Left renal cortex interstitium (tissue), 4 donors: ENCODE data around the gene SLC39A7. TPM values are rescaled to one million over a fixed set of nuclear protein-coding genes. Genes with fewer than 3 reads are reported as not detected.
"Not testable (repeated sequence)": the region's sequence is repeated elsewhere in the genome, so short reads cannot be mapped to it uniquely, and the experiment has no call there.

Source experiments
- DNase-seq, 4 donors: peaks; one replicate each; pipeline ENCODE4 v3.0.0-alpha.2; 2013; ENCODE audit warnings: low read depth in 4 of 4, low spot score in 2 of 4, missing footprints in 1 of 4
- polyA plus RNA-seq, 4 donors: library from polyadenylated mRNA; unstranded; fragments of 120-200 nt; gene quantifications; one replicate each; pipeline ENCODE4 v1.2.1, GENCODE V29; 2013; ENCODE audit not compliant: insufficient read length in 4 of 4

The SLC39A7 gene
- polyA plus RNA-seq, 4 donors = 105 to 127 (median 111) TPM

- not testable (repeated sequence) for DNase-seq
These were observed 25.9 kb downstream of the SLC39A7 start for GRCh38 chr6:33226503-33227120.

GRCh38 chr6:33235221-33235634 is 34.6 kb downstream of the SLC39A7 start:
- DNase-seq = peak in 1 of 4 donors; percentile 37

GRCh38 chr6:33236328-33236727 is 35.7 kb downstream of the SLC39A7 start:
- DNase-seq = no peak

GRCh38 chr6:33236852-33237251 is 36.2 kb downstream of the SLC39A7 start:
- DNase-seq = no peak

GRCh38 chr6:33237741-33238140 is 37.1 kb downstream of the SLC39A7 start:
- no peak for DNase-seq

GRCh38 chr6:33241968-33242367 is 41.3 kb downstream of the SLC39A7 start:
- no peak for DNase-seq

- no peak for DNase-seq
These were observed 42.8 kb downstream of the SLC39A7 start for GRCh38 chr6:33243476-33243875.

GRCh38 chr6:33247977-33248642 is 47.4 kb downstream of the SLC39A7 start:
- peak; percentile 79 to 90 (median 84) for DNase-seq

- DNase-seq = peak in 1 of 4 donors; percentile 36
These were observed 47.9 kb downstream of the SLC39A7 start for GRCh38 chr6:33248643-33248931.

GRCh38 chr6:33248932-33249731 is 48.5 kb downstream of the SLC39A7 start:
- peak; percentile 89 to 96 (median 94) for DNase-seq

GRCh38 chr6:33249732-33250630 is 49.3 kb downstream of the SLC39A7 start:
- no peak for DNase-seq

- DNase-seq = no peak
These were observed 50.1 kb downstream of the SLC39A7 start for GRCh38 chr6:33250731-33251130.

- no peak for DNase-seq
These were observed 50.8 kb downstream of the SLC39A7 start for GRCh38 chr6:33251395-33252012.

GRCh38 chr6:33252759-33253158 is 52.1 kb downstream of the SLC39A7 start:
- DNase-seq = no peak

Other genes with a start within 250 kb of the SLC39A7 start
- 10 to 100 TPM; 13.3 to 19.3 (median 16.9) TPM for gene HLA-DMA, start 247.8 kb upstream of the SLC39A7 start, polyA plus RNA-seq
- 100 to 1,000 TPM; 272 to 341 (median 317) TPM for gene BRD2, start 232.3 kb upstream of the SLC39A7 start, polyA plus RNA-seq
- 1 to 10 TPM; 4.6 to 5.4 (median 5.3) TPM for gene HLA-DOA, start 191.3 kb upstream of the SLC39A7 start, polyA plus RNA-seq
- gene HLA-DPA1, start 127.2 kb upstream of the SLC39A7 start, polyA plus RNA-seq = 10 to 100 TPM; 16.8 to 39.8 (median 19.2) TPM
- 10 to 100 TPM; 17.5 to 24.7 (median 21.9) TPM for gene HLA-DPB1, start 124.9 kb upstream of the SLC39A7 start, polyA plus RNA-seq
- gene COL11A2, start 8.4 kb upstream of the SLC39A7 start, polyA plus RNA-seq = 1 to 10 TPM; 4.1 to 6.6 (median 5.6) TPM
- gene RXRB, start 202 bp upstream of the SLC39A7 start, polyA plus RNA-seq = 10 to 100 TPM; 49.6 to 67.6 (median 57.0) TPM
- gene HSD17B8, start 3.8 kb downstream of the SLC39A7 start, polyA plus RNA-seq = 10 to 100 TPM; 25.3 to 31.0 (median 27.6) TPM
- 10 to 100 TPM; 51.7 to 73.1 (median 66.6) TPM for gene RING1, start 7.6 kb downstream of the SLC39A7 start, polyA plus RNA-seq
- gene VPS52, start 71.0 kb downstream of the SLC39A7 start, polyA plus RNA-seq = 10 to 100 TPM; 59.5 to 98.7 (median 77.5) TPM
- gene RPS18, start 71.2 kb downstream of the SLC39A7 start, polyA plus RNA-seq = 1,000 to 10,000 TPM; 2,825 to 3,624 (median 3,323) TPM
- 1 to 10 TPM; 4.1 to 5.2 (median 4.9) TPM for gene B3GALT4, start 76.3 kb downstream of the SLC39A7 start, polyA plus RNA-seq
- gene WDR46, start 88.4 kb downstream of the SLC39A7 start, polyA plus RNA-seq = 10 to 100 TPM; 58.6 to 81.8 (median 73.0) TPM
- 10 to 100 TPM; 73.3 to 86.9 (median 74.2) TPM for gene PFDN6, start 88.7 kb downstream of the SLC39A7 start, polyA plus RNA-seq
- gene RGL2, start 98.1 kb downstream of the SLC39A7 start, polyA plus RNA-seq = 100 to 1,000 TPM in 2 of 4 donors, 10 to 100 TPM in 2; 93.2 to 150 (median 113) TPM
- gene TAPBP, start 113.2 kb downstream of the SLC39A7 start, polyA plus RNA-seq = 10 to 100 TPM; 29.8 to 53.6 (median 40.3) TPM
- gene ZBTB22, start 116.9 kb downstream of the SLC39A7 start, polyA plus RNA-seq = 10 to 100 TPM; 21.5 to 30.4 (median 27.2) TPM
- 10 to 100 TPM; 50.6 to 59.5 (median 54.8) TPM for gene DAXX, start 122.1 kb downstream of the SLC39A7 start, polyA plus RNA-seq
- gene KIFC1, start 191.0 kb downstream of the SLC39A7 start, polyA plus RNA-seq = 10 to 100 TPM; 35.9 to 49.1 (median 43.3) TPM
- gene PHF1, start 210.1 kb downstream of the SLC39A7 start, polyA plus RNA-seq = 10 to 100 TPM; 59.1 to 87.0 (median 75.9) TPM
- gene CUTA, start 217.2 kb downstream of the SLC39A7 start, polyA plus RNA-seq = 100 to 1,000 TPM; 218 to 288 (median 238) TPM
- 10 to 100 TPM; 18.2 to 50.2 (median 37.3) TPM for gene SYNGAP1, start 219.2 kb downstream of the SLC39A7 start, polyA plus RNA-seq